Prostate gland (tissue), 2 donors: Measurements from ENCODE around the gene DENND2A. TPM values are rescaled to one million over a fixed set of nuclear protein-coding genes. Genes with fewer than 3 reads are reported as not detected.

Experiments
- DNase-seq: peaks from one replicate; pipeline ENCODE4 v3.0.0-alpha.2; 2019; ENCODE audit warnings: low spot score
- H3K27ac ChIP-seq, 2 donors: fragments of 200-600 bp; sonication (generic); 2 replicates each; pipeline ENCODE4 v1.5.1; 2017 to 2019
- H3K27me3 ChIP-seq: fragments of 200-600 bp; sonication (generic); replicated peaks from 2 replicates; pipeline ENCODE4 v1.5.1; 2019; ENCODE audit not compliant: insufficient read depth
- H3K36me3 ChIP-seq, 2 donors: fragments of 200-600 bp; sonication (generic); 1 replicate in 1 of 2; 2 replicates in 1 of 2; pipeline versions ENCODE4 v1.5.1 to v1.8.1; 2017 to 2019
- H3K4me1 ChIP-seq: fragments of 200-600 bp; sonication (generic); replicated peaks from 2 replicates; pipeline ENCODE4 v1.5.1; 2019
- H3K4me3 ChIP-seq, 2 donors: fragments of 200-600 bp; sonication (generic); 2 replicates each; pipeline ENCODE4 v1.5.1; 2017 to 2019
- H3K9me3 ChIP-seq: fragments of 200-600 bp; sonication (generic); 2 replicates; pipeline ENCODE4 v1.5.1; 2017
- CTCF ChIP-seq, 4 experiments: fragments of 200-600 bp in 2 of 4; fragments of 450-650 bp in 2 of 4; sonication (generic) in 2 of 4; IDR thresholded peaks; 1 replicate in 3 of 4; 2 replicates in 1 of 4; pipeline ENCODE4 v1.5.1; 2016 to 2019; ENCODE audit warnings: antibody characterized with exemption in 4 of 4, mild to moderate bottlenecking in 2 of 4, moderate library complexity in 2 of 4
- POLR2A ChIP-seq: fragments of 450-650 bp; IDR thresholded peaks from one replicate; pipeline ENCODE4 v1.6.1; 2016; ENCODE audit warnings: antibody characterized with exemption, mild to moderate bottlenecking
- POLR2AphosphoS5 ChIP-seq: sonication (generic); formaldehyde crosslinking; IDR thresholded peaks from one replicate; pipeline ENCODE4 v1.6.1; 2017; ENCODE audit warnings: antibody characterized with exemption
- WGBS: methylation state at CpG from one replicate; pipeline ENCODE4 v1.1.5; 2018; 5-methylcytosine and 5-hydroxymethylcytosine counted together
- intact Hi-C: fragments of 100-400 bp; cut with DNase I; formaldehyde crosslinking; loops from one replicate; pipeline ENCODE4 v1.14.2; 2022
- total RNA-seq, 2 donors: library from RNA; depleted of rRNA; stranded (reverse); fragments of >200 nt; gene quantifications; one replicate each; pipeline ENCODE4 v1.1.0, GENCODE V29; 2016

DENND2A gene
- total RNA-seq, 2 donors from 2014 or later, result 4.0 to 9.2 TPM

DNA sequence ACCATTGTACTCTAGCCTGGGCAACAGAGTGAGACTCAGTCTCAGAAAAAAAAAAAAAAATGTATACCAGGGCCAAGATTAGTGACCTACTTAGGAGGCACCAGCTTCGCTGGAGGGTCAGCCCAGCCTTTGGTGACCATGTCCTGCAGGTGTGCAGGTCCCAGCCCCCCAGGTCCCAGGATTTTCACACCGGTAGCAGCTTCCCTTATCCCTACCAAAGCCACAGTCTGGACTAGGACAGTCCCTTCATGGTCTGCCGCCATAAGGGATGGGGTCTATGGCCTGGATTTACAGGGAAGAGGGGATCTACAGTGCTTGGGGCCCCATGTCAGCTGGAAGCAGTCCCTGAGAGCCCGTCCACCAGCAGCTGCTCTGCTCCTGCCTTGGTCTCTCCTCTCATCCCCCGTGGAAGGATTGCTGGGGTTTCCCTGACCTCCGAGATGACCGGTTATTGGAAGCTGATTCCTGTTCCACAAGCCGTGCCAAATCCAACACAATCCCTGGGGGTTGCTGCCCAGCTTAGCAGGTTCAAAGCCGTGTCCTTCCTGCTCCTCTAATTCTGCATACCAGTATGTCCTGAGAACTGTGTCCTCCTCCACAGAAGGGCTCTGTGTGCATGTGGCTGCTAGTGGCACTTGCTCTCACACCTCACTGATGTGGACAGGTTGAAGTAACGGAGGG, 44.9 kb upstream of the DENND2A start:
- 84% methylated on average over 10 of the region's 10 CpGs for WGBS
- TF ChIP-seq POLR2A (no peak), CTCF (IDR thresholded peaks at IDR 0.05) (no peak), POLR2AphosphoS5 (no peak)
- Histone ChIP-seq H3K4me3 (no peak overlapping the region), H3K27me3 (no peaks in the 10 kb centered on the region), H3K9me3 (no peaks in the 10 kb centered on the region), H3K36me3 (peaks cover 0 to 3% of the 10 kb centered on the region in 2 donors), H3K4me1 (no peaks in the 10 kb centered on the region), H3K27ac (no peak overlapping the region)
- no peak for DNase-seq
- intact Hi-C loops, result no loop called here

GRCh38 chr7:140684066-140684950, 43.7 kb upstream of the DENND2A start:
- WGBS, result 96% methylated on average over 20 of the region's 20 CpGs
- Histone ChIP-seq H3K9me3 (no peaks in the 10 kb centered on the region), H3K27me3 (no peaks in the 10 kb centered on the region), H3K36me3 (no peaks in the 10 kb centered on the region), H3K4me1 (no peaks in the 10 kb centered on the region), H3K4me3 (no peak overlapping the region), H3K27ac (no peak overlapping the region)
- intact Hi-C loops, result no loop called here
- TF ChIP-seq POLR2A (no peak), CTCF (IDR thresholded peaks at IDR 0.05) (no peak), POLR2AphosphoS5 (no peak)
- no peak for DNase-seq

DNA sequence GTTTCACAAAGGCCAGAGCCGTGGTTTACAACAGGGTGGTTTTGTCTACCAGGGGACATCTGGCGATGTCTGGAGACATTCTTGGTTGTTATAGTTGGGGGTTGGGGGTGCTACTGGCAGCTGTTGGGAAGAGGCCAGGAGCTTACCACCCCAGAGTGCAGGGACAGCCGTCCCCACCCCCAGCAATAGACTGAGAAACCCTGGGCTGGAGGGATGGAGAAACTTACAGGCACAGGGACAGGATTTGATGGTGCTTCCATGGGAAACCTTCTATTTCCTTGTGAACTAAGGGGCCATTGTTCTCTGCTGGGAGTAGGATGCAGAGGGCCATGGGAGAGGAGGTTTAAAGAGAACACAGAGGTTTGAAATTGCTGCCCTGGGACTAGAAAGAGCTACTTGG, 43.0 kb upstream of the DENND2A start:
- H3K4me1 ChIP-seq, result no peaks in the 10 kb centered on the region
- no peak overlapping the region for H3K4me3 ChIP-seq
- no peak for TF ChIP-seq POLR2AphosphoS5
- TF ChIP-seq POLR2A, result no peak
- TF ChIP-seq CTCF (IDR thresholded peaks at IDR 0.05), result no peak
- WGBS, result 83% methylated on average over 3 of the region's 3 CpGs
- H3K27ac ChIP-seq, result no peak overlapping the region
- H3K36me3 ChIP-seq, result no peaks in the 10 kb centered on the region
- H3K9me3 ChIP-seq, result no peaks in the 10 kb centered on the region
- H3K27me3 ChIP-seq, result no peaks in the 10 kb centered on the region
- no peak for DNase-seq
- intact Hi-C loops, result no loop called here

GRCh38 chr7:140681766-140682165, 41.2 kb upstream of the DENND2A start:
- no peak for DNase-seq

More at GRCh38 chr7:140681766-140682165, 41.2 kb upstream of the DENND2A start:
- H3K36me3 ChIP-seq, result no peaks in the 10 kb centered on the region
- TF ChIP-seq POLR2AphosphoS5 (no peak), POLR2A (no peak), CTCF (IDR thresholded peaks at IDR 0.05) (no peak)
- 90% methylated on average over 3 of the region's 3 CpGs for WGBS
- H3K27ac ChIP-seq, result no peak overlapping the region
- H3K4me3 ChIP-seq, result no peak overlapping the region
- no peaks in the 10 kb centered on the region for H3K27me3 ChIP-seq
- H3K4me1 ChIP-seq, result no peaks in the 10 kb centered on the region
- intact Hi-C loops, result no loop called here
- no peaks in the 10 kb centered on the region for H3K9me3 ChIP-seq
